ENCODE results near the gene PLXNA4.

- no peak for TF ChIP-seq CTCF (IDR thresholded peaks at IDR 0.05; ENCODE audit: low read depth, low read length)
- TF ChIP-seq POLR2A (IDR thresholded peaks at IDR 0.05; ENCODE audit: extremely low read depth, insufficient read length), result no peak
These were observed 345.8 kb downstream of the PLXNA4 start for GRCh38 chr7:132230462-132230861.
